HG03108 (cell line): Measurements from ENCODE around the gene TP53INP2.
"Not testable (repeated sequence)": the region's sequence is repeated elsewhere in the genome, so short reads cannot be mapped to it uniquely, and the experiment has no call there.

Experiments
- ATAC-seq: cut with Tn5 transposase; IDR thresholded peaks from one replicate; pipeline ENCODE4 v1.9.1; 2021; ENCODE audit warnings: moderate library complexity; ENCODE audit not compliant: unreplicated experiment

The TP53INP2 gene

GRCh38 chr20:34720266-34720665 lies 16.1 kb downstream of the TP53INP2 start:
- no peak for ATAC-seq

- ATAC-seq: not testable (repeated sequence)
These were observed 18.4 kb downstream of the TP53INP2 start for GRCh38 chr20:34722560-34722959.

DNA sequence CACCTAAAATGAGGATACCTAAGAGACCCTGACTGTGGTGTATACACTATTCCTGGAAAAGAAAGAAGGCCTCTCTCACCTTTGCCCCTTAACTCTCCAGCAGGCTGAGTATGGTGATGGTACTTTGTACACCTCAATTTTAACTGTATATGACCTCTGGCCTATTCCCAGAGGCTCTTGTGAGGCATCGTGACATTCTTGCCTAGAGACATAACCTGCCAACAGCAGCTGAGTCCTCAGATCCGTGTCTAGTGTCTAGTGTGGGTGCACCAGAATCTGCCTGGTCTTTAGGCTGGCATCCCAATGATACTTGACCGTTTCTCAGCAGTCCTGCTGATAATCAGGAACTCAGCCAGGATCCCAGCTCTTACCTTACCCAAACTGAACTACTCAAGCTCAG lies 20.0 kb downstream of the TP53INP2 start:
- ATAC-seq: no peak

GRCh38 chr20:34729416-34729815 lies 25.3 kb downstream of the TP53INP2 start:
- ATAC-seq: no peak

- no peak for ATAC-seq
These were observed 28.4 kb downstream of the TP53INP2 start for GRCh38 chr20:34732523-34732922.

DNA sequence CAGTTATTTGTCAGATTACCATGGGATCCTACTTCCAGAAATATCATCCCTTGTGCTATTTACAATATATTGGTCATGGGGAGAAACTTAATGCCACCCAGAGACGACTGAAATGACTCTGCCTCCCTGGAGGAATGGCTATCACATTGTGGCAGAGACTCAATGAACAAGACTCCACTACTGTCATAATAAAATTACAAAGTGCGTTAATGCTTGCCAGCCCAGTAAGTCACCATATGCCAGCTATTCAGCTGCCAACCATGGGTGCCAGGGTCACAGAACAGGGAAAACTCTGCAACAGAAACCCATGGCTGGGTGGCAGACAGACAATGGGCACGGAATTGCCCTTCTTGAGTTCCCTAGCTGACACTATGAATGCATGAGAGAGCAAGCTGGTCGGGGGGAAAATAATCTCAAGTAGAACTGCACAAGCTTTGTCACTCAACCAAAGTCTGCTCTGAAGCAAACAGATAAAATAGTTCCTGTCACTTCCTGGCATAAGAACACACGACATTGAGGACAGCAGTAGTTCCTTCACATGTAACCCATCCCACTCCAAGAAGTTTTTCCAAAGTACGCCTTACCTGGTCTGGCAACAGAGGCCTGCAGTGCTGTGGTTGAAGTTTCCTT lies 32.1 kb downstream of the TP53INP2 start:
- no peak for ATAC-seq

- ATAC-seq: no peak
These were observed 38.9 kb downstream of the TP53INP2 start for GRCh38 chr20:34743039-34743438.

GRCh38 chr20:34744340-34744739 lies 40.2 kb downstream of the TP53INP2 start:
- ATAC-seq: no peak

DNA sequence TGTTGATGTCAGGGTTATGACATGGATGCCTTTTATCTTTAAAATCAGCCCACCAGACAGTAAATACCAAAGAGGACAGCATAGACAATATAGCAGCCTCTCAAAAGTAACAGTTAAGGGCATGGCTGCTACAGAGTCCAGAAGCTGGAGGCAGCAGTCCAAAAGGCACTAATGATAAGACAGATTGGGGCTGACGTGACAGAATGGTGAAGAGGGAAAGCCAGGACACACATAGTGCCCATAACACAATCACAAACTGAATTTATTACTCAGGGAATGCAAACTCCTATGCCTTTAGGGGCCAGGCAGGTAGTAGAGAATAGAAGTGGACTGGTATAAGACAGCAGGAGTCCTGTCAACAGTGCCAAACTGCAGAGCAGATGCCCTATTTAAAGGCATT lies 40.7 kb downstream of the TP53INP2 start:
- ATAC-seq: no peak

DNA sequence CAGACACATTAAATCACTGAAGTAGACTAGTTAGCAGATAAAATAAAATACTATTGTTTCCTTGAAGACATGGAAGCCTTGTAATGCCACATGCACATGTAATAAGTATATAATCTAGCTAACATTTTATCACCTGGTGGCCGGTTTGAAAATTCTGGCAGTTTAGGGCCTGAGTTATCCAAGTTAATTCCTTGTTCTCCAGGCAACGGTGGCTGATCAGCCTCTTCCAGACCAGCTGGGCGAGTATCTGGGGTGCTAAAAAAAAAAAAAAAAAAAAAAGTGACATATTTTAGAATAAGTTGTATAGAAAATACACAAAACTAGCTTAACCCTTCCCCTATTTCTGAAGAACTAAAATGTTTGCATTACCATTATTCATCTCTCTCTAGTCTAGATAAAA lies 42.5 kb downstream of the TP53INP2 start:
- no peak for ATAC-seq

- ATAC-seq: no peak
These were observed 43.3 kb downstream of the TP53INP2 start for GRCh38 chr20:34747479-34747878.

DNA sequence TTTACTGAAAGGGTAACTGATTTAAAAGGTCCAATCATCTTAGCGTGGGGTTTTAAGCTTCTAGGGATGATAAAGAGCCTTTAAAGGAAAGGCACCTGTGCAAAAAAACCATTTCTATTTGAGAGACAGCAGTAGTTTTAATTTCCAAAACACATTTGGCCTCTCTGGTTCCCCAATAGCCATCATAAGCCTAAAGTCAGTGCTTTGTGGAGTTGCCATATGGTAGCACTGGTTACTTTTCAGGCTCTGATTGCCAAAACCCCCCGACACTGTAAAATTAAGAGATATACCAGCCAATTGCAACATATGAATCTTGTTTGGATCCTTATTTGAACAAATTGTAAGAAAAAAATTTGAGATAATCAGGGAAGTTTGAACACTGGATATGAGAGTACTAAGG lies 44.6 kb downstream of the TP53INP2 start:
- ATAC-seq: no peak

GRCh38 chr20:34750484-34750883 lies 46.3 kb downstream of the TP53INP2 start:
- no peak for ATAC-seq

- no peak for ATAC-seq
These were observed 47.3 kb downstream of the TP53INP2 start for GRCh38 chr20:34751453-34751852.

DNA sequence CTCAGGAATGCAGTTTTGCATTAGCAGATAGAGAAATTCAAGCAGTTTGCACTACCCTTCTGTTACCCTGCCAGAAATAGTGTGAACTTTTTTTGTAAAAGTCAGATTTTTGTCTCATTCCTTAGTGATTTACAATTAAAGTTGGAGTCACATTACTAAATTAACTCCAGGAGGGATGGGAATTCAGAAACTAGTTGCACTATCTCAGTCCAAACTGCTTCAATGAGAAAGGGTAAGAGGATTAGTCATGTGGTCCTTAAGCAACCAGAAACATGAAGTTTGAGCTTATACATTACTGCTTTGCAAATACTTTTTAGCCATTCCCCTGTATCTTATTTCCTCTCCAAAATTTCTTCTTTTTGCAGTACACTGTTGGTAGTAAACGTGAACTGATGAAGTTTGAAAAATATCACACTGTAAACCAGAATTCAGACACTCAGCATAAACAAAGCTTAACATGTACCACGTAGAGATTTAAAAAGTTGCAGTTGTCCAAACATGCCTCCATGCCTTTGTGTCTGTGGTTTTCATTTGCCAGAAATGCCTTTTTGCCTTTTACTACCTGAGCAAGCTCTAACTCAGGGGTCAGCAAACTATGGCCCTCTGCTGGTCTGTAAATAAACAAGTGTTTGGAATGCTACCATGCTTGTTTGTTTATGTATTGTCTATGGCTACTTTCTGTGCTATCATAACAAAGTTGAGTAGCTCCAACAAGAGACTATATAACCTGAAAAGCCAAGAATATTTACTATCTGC lies 49.7 kb downstream of the TP53INP2 start:
- no peak for ATAC-seq

GRCh38 chr20:34754611-34755010 lies 50.5 kb downstream of the TP53INP2 start:
- no peak for ATAC-seq

DNA sequence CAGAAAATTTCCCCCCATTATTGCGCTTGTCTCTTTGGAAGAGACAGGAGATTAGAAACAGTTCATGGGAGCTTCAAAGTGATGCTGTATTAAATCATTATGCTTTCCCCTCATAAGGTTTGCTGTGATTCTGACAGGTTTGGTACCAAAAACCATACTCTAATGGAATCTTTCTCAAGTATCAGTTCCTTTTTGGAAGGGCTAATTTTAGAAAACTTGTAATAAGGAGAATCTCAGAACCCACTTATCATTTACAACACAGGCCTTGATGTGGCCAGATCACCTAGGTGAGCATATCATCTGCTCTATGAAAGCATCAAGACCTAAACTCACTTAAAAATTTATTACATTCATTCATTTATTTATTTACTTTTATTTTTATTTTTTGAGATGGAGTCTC lies 51.2 kb downstream of the TP53INP2 start:
- ATAC-seq: no peak

DNA sequence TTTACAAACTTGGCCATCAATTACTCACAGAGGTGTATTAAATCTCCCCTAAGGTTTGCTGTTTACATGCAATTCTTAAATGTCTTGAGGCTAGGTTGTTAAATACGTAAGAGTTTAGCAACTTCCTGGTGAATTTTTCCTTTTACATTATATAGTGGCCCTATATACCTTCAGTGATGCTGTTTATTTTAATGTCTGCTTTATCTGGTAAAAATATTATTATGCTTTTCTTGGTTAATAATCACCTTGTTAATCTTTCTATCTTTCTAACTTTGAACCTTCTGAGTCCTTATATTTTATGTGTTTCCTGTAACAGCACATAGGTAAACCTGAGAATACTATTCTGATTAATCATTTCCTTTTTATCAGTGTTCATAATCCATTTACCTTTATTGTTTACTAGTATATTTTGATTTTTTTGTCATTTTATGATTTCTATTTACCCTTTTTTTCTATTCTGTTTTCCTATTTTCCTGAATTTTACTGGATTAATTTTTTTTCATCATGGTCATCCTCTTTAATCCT lies 57.9 kb downstream of the TP53INP2 start:
- ATAC-seq: no peak
